Fibroblast of lung (primary cell): ENCODE data around the gene KIF1B. TPM values are rescaled to one million over a fixed set of nuclear protein-coding genes. Genes with fewer than 3 reads are reported as not detected.

Source experiments
- DNase-seq, 2 donors: peaks; one replicate each; pipeline versions ENCODE4 v3.0.0 to v3.0.0-alpha.2; 2010; ENCODE audit warnings: low read depth in 2 of 2
- H2AFZ ChIP-seq: 2 replicates; pipeline ENCODE4 v1.5.1; 2012; ENCODE audit warnings: low read length, control low read depth, inconsistent platforms
- H3K27ac ChIP-seq: 2 replicates; pipeline ENCODE4 v1.5.1; 2011; ENCODE audit warnings: low read length, control low read depth; ENCODE audit not compliant: insufficient read depth
- H3K27me3 ChIP-seq: 2 replicates; pipeline ENCODE4 v1.5.1; 2011; ENCODE audit warnings: mild to moderate bottlenecking, low read length; ENCODE audit not compliant: control insufficient read depth, insufficient read depth
- H3K36me3 ChIP-seq: 2 replicates; pipeline ENCODE4 v1.5.1; 2011; ENCODE audit warnings: low read length; ENCODE audit not compliant: control insufficient read depth, insufficient read depth
- H3K4me1 ChIP-seq: 2 replicates; pipeline ENCODE4 v1.5.1; 2011; ENCODE audit warnings: low read length; ENCODE audit not compliant: control insufficient read depth, insufficient read depth; ENCODE audit errors: extremely low read depth
- H3K4me2 ChIP-seq: 2 replicates; pipeline ENCODE4 v1.5.1; 2011; ENCODE audit warnings: low read length, control low read depth; ENCODE audit not compliant: insufficient read depth; ENCODE audit errors: extremely low read depth
- H3K4me3 ChIP-seq, 4 experiments: fragments of 200-600 bp in 1 of 4; sonication (generic) in 1 of 4; replicated peaks in 1 of 4; 2 replicates each; pipeline ENCODE4 v1.5.1; 2011 to 2016; ENCODE audit warnings: low read length in 4 of 4, low read depth in 3 of 4, mild to moderate bottlenecking in 3 of 4, control low read depth in 2 of 4, inconsistent platforms in 1 of 4, mixed read lengths in 1 of 4; ENCODE audit not compliant: insufficient read depth in 1 of 4; ENCODE audit errors: control extremely low read depth in 1 of 4
- H3K79me2 ChIP-seq: 2 replicates; pipeline ENCODE4 v1.5.1; 2012; ENCODE audit warnings: mild to moderate bottlenecking, low read length, inconsistent platforms; ENCODE audit not compliant: control insufficient read depth, insufficient read depth
- H3K9ac ChIP-seq: 2 replicates; pipeline ENCODE4 v1.5.1; 2011; ENCODE audit warnings: mild to moderate bottlenecking, low read length, control low read depth; ENCODE audit not compliant: insufficient read depth
- H3K9me3 ChIP-seq: 2 replicates; pipeline ENCODE4 v1.5.1; 2012; ENCODE audit warnings: low read depth, low read length; ENCODE audit not compliant: control insufficient read depth, insufficient read depth
- H4K20me1 ChIP-seq: 2 replicates; pipeline ENCODE4 v1.5.1; 2011; ENCODE audit warnings: low read length; ENCODE audit not compliant: control insufficient read depth, insufficient read depth; ENCODE audit errors: extremely low read depth
- CTCF ChIP-seq, 2 donors: IDR thresholded peaks in 1 of 2; conservative IDR thresholded peaks in 1 of 2; 1 replicate in 1 of 2; 2 replicates in 1 of 2; pipeline ENCODE4 v1.5.1; 2011 to 2012; ENCODE audit warnings: low read length in 2 of 2, control low read depth in 1 of 2, inconsistent platforms in 1 of 2, low read depth in 1 of 2, mild to moderate bottlenecking in 1 of 2
- EZH2 ChIP-seq: IDR thresholded peaks from 2 replicates; pipeline ENCODE4 v1.5.1; 2012; ENCODE audit warnings: low read length, control low read depth, mild to moderate bottlenecking; ENCODE audit errors: missing control alignments
- polyA plus RNA-seq, 2 donors: library from polyadenylated mRNA; depleted of rRNA in 1 of 2; stranded (reverse) in 1 of 2; unstranded in 1 of 2; fragments of >200 nt; gene quantifications; 2 replicates each; pipeline ENCODE4 v1.2.1, GENCODE V29; 2011 to 2012; ENCODE audit warnings: missing spikeins in 1 of 2
- total RNA-seq: library from RNA; depleted of rRNA; stranded (reverse); fragments of >200 nt; gene quantifications from 2 replicates; pipeline ENCODE4 v1.2.1, GENCODE V29; 2014

Gene KIF1B
- total and polyA plus RNA-seq, 2 donors (not counting 1 experiment from before 2014, with no cell fraction given): 23.6 to 34.3 TPM

GRCh38 chr1:10210841-10211804 is 753 bp downstream of the KIF1B start:
- Histone ChIP-seq H3K36me3 (no peaks in the 10 kb centered on the region), H3K27me3 (no peaks in the 10 kb centered on the region), H2AFZ (peak overlapping the region; percentile 12), H3K4me2 (peak overlapping the region; percentile 92), H3K4me1 (no peaks in the 10 kb centered on the region), H3K9me3 (no peaks in the 10 kb centered on the region), H3K4me3 (peak overlapping the region; percentile 80 to 91 (median 83)), H3K9ac (peak overlapping the region; percentile 89), H3K79me2 (peaks cover 44% of the 10 kb centered on the region), H3K27ac (peak overlapping the region; percentile 95), H4K20me1 (peaks cover 4% of the 10 kb centered on the region)
- no peak for TF ChIP-seq CTCF (conservative IDR thresholded peaks at IDR 0.05 in 1 of 2, IDR thresholded peaks at IDR 0.05 in 1 of 2; ENCODE audit: low read depth in 1 of 2, low read length in 2 of 2)
- no peak for TF ChIP-seq EZH2
- DNase-seq: peak; percentile 93 to 96

- peak overlapping the region; percentile 80 to 91 (median 83) for H3K4me3 ChIP-seq
- H3K79me2 ChIP-seq: peaks cover 51% of the 10 kb centered on the region
- H3K27ac ChIP-seq: peak overlapping the region; percentile 95
- H3K36me3 ChIP-seq: no peaks in the 10 kb centered on the region
- no peak overlapping the region for H2AFZ ChIP-seq
- H3K4me2 ChIP-seq: peak overlapping the region; percentile 92
- peaks cover 2% of the 10 kb centered on the region for H3K4me1 ChIP-seq
- H3K9ac ChIP-seq: peak overlapping the region; percentile 89
- peaks cover 4% of the 10 kb centered on the region for H4K20me1 ChIP-seq
- DNase-seq: no peak
- no peaks in the 10 kb centered on the region for H3K9me3 ChIP-seq
- no peaks in the 10 kb centered on the region for H3K27me3 ChIP-seq
- TF ChIP-seq CTCF (conservative IDR thresholded peaks at IDR 0.05 in 1 of 2, IDR thresholded peaks at IDR 0.05 in 1 of 2; ENCODE audit: low read depth in 1 of 2, low read length in 2 of 2) (no peak), EZH2 (no peak)
These were observed 1.5 kb downstream of the KIF1B start for GRCh38 chr1:10211805-10212410.

- Histone ChIP-seq H4K20me1 (peaks cover 4% of the 10 kb centered on the region), H3K27me3 (no peaks in the 10 kb centered on the region), H3K4me1 (peaks cover 2% of the 10 kb centered on the region), H3K4me2 (peak overlapping the region; percentile 92), H3K27ac (peak overlapping the region; percentile 95), H3K4me3 (peak overlapping the region; percentile 80 to 91 (median 83)), H3K79me2 (peaks cover 56% of the 10 kb centered on the region), H3K9me3 (no peaks in the 10 kb centered on the region), H3K9ac (no peak overlapping the region), H3K36me3 (no peaks in the 10 kb centered on the region), H2AFZ (no peak overlapping the region)
- no peak for DNase-seq
- TF ChIP-seq EZH2 (no peak), CTCF (conservative IDR thresholded peaks at IDR 0.05 in 1 of 2, IDR thresholded peaks at IDR 0.05 in 1 of 2; ENCODE audit: low read depth in 1 of 2, low read length in 2 of 2) (no peak)
These were observed 2.1 kb downstream of the KIF1B start for GRCh38 chr1:10212476-10212875.
